ENCODE results near the gene TMEM72.

The TMEM72 gene

GRCh38 chr10:44981172-44982113 lies 70.3 kb downstream of the TMEM72 start:
- DNase-seq, result no peak

DNA sequence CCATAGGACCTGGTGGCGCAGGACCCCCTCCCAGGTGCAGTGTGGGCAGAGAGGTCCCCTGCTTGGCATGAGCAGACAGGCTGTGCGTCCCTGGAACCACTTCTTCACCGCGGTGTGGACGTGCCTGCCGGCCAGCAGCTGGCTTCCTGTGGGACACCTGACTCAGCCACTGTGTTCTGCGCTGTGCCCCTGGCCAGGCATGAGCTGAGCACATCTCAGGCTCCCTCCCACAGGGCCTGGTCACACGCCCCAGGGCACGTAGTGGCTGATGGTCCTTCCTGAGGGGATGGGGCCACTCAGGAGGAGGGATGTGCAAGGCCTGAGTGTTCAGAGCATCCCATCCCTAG lies 71.0 kb downstream of the TMEM72 start:
- no peak for DNase-seq

- DNase-seq, result no peak
Measured at GRCh38 chr10:44982496-44982895, 71.4 kb downstream of the TMEM72 start.

DNA sequence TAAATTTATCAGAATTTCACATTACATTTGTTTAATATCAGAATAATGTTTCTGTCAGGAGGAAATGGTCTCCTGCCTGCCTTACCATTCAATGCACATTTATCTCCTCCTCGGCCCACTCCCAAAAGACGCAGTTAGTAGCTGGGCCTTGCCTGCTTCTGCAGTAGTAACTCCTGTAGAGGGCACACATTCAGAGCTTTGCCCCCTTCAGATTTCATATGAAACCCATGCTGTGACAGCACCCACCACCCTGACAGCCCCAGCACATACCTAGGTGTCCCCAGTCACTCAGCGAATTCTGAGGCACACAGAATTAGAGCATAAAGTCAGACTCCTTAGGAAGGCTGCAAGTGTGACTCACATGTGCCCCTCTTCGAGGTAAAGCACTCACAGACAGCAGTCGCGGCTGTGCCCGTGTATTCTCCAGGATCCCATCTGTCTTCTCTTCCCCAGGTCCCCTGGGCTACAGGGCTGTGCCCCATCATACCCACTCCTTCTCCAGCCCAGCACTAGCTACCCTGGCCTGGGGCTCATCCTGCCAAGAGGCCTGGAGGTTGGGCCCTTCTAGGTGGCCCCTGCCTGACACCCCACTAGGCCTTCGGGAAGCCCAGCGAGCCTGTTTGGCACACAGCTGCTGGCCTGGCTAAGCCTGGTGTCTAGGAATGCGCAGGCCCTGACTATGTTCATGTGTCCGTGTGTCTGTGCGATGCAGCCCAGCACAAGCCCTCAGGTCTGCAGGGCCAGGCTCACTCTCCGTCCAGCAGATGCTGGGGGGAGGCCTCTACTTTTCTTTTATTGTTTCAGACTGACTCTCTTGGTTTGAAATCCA lies 72.1 kb downstream of the TMEM72 start:
- no peak for DNase-seq

DNA sequence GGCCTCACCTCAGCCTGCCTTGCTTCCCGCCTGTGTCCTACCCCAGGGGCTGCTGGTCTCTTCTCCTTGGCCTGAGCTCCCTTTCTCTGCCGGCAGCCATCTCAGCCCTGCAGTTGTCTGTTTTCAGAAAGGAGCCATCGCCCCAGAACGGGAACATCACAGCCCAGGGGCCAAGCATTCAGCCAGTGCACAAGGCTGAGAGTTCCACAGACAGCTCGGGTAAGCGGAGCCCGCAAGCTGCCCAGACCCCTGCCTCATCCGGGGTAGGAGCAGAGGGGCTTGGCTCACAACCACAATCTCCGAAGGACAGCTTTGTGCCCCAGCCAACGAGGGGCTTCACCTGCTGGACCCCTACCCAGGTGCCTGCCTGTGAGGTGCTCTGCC lies 72.8 kb downstream of the TMEM72 start:
- no peak for DNase-seq

DNA sequence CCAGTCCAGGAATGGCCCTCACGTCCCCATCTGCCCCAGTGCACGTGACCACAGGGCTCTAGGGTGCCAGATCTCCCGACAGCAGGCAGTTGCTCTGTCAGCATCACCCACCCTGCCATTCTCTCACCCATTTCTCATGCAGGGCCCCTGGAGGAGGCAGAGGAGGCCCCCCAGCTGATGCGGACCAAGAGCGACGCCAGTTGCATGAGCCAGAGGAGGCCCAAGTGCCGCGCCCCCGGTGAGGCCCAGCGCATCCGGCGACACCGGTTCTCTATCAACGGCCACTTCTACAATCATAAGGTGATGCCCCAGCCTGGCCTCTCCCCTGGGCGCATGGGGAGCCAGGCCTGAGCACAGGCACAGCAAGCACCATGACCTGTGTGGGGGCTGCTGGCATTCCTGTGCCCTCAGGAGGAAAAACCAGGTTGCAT lies 73.5 kb downstream of the TMEM72 start:
- no peak for DNase-seq

DNA sequence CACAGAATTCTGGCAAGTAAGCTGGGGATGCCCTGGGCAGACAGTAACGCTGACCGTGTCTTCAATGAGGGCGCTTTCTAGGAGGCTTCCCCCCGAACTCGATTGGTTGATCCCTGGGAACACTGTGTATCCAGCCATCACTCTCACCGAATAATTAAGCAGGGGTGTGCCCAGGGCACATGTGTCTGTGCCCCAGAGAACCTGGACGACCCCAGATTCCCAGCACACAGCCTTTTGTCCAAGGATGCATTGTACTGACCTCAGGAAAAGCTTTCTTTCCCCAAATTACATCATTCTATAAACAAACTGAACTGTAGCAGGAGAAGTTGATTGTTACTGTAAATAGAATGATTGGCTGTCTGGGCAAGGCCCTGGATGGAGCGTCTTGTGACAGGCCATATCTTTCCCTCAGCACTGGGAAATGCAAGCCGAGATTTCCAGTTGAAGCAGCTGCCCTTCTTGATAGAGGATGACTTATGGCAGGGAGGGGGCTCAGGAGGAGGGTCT lies 74.1 kb downstream of the TMEM72 start:
- DNase-seq, result no peak

DNA sequence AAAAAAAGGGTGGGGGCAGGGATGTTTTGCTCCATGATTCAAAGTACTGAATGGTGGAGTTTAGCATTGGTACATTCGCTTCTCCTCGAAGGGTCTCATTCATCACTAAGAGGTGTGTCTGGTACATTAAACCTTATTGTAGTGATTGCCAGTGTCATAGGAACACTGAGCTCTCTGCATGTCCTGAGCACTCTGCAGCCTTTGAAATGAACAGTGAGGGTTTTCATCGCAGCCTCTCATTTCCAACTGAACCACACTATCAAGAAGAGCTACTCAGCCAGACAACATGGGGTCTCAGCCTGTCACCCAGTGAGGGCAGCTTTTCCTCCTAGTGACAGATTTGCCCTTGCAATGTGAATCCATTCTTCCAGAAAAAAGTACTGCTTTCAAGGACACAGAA lies 75.0 kb downstream of the TMEM72 start:
- no peak for DNase-seq
